Neural cell (in vitro differentiated cells): ENCODE measurements around the gene MFRP. TPM values are rescaled to one million over a fixed set of nuclear protein-coding genes. Genes with fewer than 3 reads are reported as not detected.

Experiments used
- H2AFZ ChIP-seq: fragments of 200-600, 300-800 bp; sonication (generic), shearing (Covaris generic); 2 replicates; pipeline ENCODE4 v1.6.0; 2014; ENCODE audit warnings: low read depth, mild to moderate bottlenecking, antibody characterized with exemption, low read length, moderate library complexity
- H3F3A ChIP-seq: fragments of 200-600 bp; shearing (Covaris generic); 2 replicates; pipeline ENCODE4 v1.6.1; 2016; ENCODE audit warnings: mild to moderate bottlenecking, moderate library complexity, mixed read lengths, antibody characterized with exemption, low read length; ENCODE audit not compliant: insufficient read depth, poor library complexity, severe bottlenecking
- H3K27ac ChIP-seq: fragments of 200-600, 300-800 bp; sonication (generic), shearing (Covaris generic); 2 replicates; pipeline ENCODE4 v1.5.1; 2014; ENCODE audit warnings: mild to moderate bottlenecking, low read length, moderate library complexity
- H3K27me3 ChIP-seq: fragments of 300-800, 200-600 bp; sonication (generic), shearing (Covaris generic); 2 replicates; pipeline ENCODE4 v1.6.0; 2014; ENCODE audit warnings: mild to moderate bottlenecking, low read depth, low read length, moderate library complexity; ENCODE audit not compliant: insufficient read depth
- H3K36me3 ChIP-seq: fragments of 300-800, 200-600 bp; sonication (generic), shearing (Covaris generic); 2 replicates; pipeline ENCODE4 v1.5.1; 2014; ENCODE audit warnings: mild to moderate bottlenecking, antibody characterized with exemption, low read length, moderate library complexity; ENCODE audit not compliant: insufficient read depth
- H3K4me2 ChIP-seq: fragments of 300-800, 200-600 bp; sonication (generic), shearing (Covaris generic); 2 replicates; pipeline ENCODE4 v1.6.0; 2014; ENCODE audit warnings: mild to moderate bottlenecking, low read length
- H3K4me3 ChIP-seq: fragments of 300-800, 200-600 bp; sonication (generic), shearing (Covaris generic); 2 replicates; pipeline ENCODE4 v1.5.1; 2014; ENCODE audit warnings: mild to moderate bottlenecking, low read length, moderate library complexity
- H3K79me2 ChIP-seq: fragments of 200-600 bp; shearing (Covaris generic); replicated peaks from 2 replicates; pipeline ENCODE4 v1.6.0; 2014; ENCODE audit warnings: mild to moderate bottlenecking, low read length, moderate library complexity; ENCODE audit not compliant: insufficient read depth
- H3K9ac ChIP-seq: fragments of 300-800, 200-600 bp; sonication (generic), shearing (Covaris generic); 2 replicates; pipeline ENCODE4 v1.6.1; 2016; ENCODE audit warnings: mild to moderate bottlenecking, low read length, mixed read lengths
- H3K9me2 ChIP-seq: fragments of 200-600 bp; shearing (Covaris generic); 2 replicates; pipeline ENCODE4 v1.6.1; 2016; ENCODE audit warnings: mild to moderate bottlenecking, low read length, mixed read lengths; ENCODE audit not compliant: insufficient read depth
- H3K9me3 ChIP-seq: fragments of 200-600, 300-800 bp; sonication (generic), shearing (Covaris generic); 2 replicates; pipeline ENCODE4 v1.6.1; 2016; ENCODE audit warnings: mild to moderate bottlenecking, mixed run types, low read length, moderate library complexity, mixed read lengths
- H4K20me1 ChIP-seq: fragments of 200-600 bp; shearing (Covaris generic); 2 replicates; pipeline ENCODE4 v1.6.1; 2016; ENCODE audit warnings: mild to moderate bottlenecking, mixed run types; ENCODE audit not compliant: insufficient read depth
- EP300 ChIP-seq: fragments of 450-650 bp; conservative IDR thresholded peaks from 2 replicates; pipeline ENCODE4 v1.6.1; 2014; ENCODE audit warnings: antibody characterized with exemption, mild to moderate bottlenecking, moderate library complexity; ENCODE audit not compliant: poor library complexity, severe bottlenecking
- MXI1 ChIP-seq: fragments of 450-650 bp; conservative IDR thresholded peaks from 2 replicates; pipeline ENCODE4 v1.6.1; 2014; ENCODE audit warnings: antibody characterized with exemption, mild to moderate bottlenecking; ENCODE audit not compliant: poor library complexity, severe bottlenecking
- POLR2AphosphoS5 ChIP-seq: IDR thresholded peaks from 2 replicates; pipeline ENCODE4 v1.6.1; 2012
- RAD21 ChIP-seq: fragments of 450-650 bp; conservative IDR thresholded peaks from 2 replicates; pipeline ENCODE4 v1.6.1; 2014; ENCODE audit warnings: antibody characterized with exemption, mild to moderate bottlenecking, moderate library complexity
- TAF1 ChIP-seq: IDR thresholded peaks from 2 replicates; pipeline ENCODE4 v1.6.1; 2012; ENCODE audit warnings: low read depth
- polyA plus RNA-seq: library from polyadenylated mRNA; depleted of rRNA; stranded (reverse); fragments of >200 nt; gene quantifications from 2 replicates; pipeline ENCODE4 v1.2.3, GENCODE V29; 2014
- TF ChIP-seq, protein P1 (sequence below): fragments of 450-650 bp; IDR thresholded peaks from 2 replicates; pipeline ENCODE4 v1.5.1; 2014; ENCODE audit warnings: antibody characterized with exemption, mild to moderate bottlenecking, moderate library complexity; ENCODE audit not compliant: poor library complexity, severe bottlenecking
- TF ChIP-seq, protein P2 (sequence below): IDR thresholded peaks from 2 replicates; pipeline ENCODE4 v1.6.1; 2012; ENCODE audit warnings: borderline replicate concordance

Gene MFRP
- polyA plus RNA-seq, 1 donor from 2014 or later, result not detected

DNA sequence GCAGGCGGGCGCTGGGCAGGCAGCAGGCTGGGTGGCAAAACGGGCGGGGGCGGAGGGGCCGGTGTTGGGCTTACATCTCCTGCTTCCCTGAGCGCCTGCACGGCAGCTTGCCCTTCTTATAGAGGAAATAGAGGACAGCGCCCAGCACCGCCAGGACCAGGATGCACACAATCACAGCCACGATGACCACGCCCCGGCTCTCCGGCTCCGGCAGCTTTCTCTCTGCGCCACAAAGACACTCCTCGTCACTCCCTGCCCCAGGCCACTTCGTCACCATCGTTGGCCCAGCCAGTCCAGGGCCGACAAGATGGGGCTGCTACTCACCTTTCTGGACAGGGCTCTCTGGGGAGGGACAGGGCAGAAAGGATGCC lies 35.8 kb downstream of the MFRP start:
- Histone ChIP-seq H3F3A (no peaks in the 10 kb centered on the region), H3K36me3 (no peaks in the 10 kb centered on the region), H2AFZ (no peak overlapping the region), H3K27ac (no peak overlapping the region), H3K9me3 (no peaks in the 10 kb centered on the region), H3K27me3 (peaks cover 11% of the 10 kb centered on the region), H3K9ac (no peak overlapping the region), H3K4me2 (no peak overlapping the region), H3K79me2 (no peaks in the 10 kb centered on the region), H3K4me3 (no peak overlapping the region), H3K9me2 (no peaks in the 10 kb centered on the region), H4K20me1 (no peaks in the 10 kb centered on the region)
- TF ChIP-seq TAF1, result no peak
- TF ChIP-seq, protein P1, sequence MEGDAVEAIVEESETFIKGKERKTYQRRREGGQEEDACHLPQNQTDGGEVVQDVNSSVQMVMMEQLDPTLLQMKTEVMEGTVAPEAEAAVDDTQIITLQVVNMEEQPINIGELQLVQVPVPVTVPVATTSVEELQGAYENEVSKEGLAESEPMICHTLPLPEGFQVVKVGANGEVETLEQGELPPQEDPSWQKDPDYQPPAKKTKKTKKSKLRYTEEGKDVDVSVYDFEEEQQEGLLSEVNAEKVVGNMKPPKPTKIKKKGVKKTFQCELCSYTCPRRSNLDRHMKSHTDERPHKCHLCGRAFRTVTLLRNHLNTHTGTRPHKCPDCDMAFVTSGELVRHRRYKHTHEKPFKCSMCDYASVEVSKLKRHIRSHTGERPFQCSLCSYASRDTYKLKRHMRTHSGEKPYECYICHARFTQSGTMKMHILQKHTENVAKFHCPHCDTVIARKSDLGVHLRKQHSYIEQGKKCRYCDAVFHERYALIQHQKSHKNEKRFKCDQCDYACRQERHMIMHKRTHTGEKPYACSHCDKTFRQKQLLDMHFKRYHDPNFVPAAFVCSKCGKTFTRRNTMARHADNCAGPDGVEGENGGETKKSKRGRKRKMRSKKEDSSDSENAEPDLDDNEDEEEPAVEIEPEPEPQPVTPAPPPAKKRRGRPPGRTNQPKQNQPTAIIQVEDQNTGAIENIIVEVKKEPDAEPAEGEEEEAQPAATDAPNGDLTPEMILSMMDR, result no peak

DNA sequence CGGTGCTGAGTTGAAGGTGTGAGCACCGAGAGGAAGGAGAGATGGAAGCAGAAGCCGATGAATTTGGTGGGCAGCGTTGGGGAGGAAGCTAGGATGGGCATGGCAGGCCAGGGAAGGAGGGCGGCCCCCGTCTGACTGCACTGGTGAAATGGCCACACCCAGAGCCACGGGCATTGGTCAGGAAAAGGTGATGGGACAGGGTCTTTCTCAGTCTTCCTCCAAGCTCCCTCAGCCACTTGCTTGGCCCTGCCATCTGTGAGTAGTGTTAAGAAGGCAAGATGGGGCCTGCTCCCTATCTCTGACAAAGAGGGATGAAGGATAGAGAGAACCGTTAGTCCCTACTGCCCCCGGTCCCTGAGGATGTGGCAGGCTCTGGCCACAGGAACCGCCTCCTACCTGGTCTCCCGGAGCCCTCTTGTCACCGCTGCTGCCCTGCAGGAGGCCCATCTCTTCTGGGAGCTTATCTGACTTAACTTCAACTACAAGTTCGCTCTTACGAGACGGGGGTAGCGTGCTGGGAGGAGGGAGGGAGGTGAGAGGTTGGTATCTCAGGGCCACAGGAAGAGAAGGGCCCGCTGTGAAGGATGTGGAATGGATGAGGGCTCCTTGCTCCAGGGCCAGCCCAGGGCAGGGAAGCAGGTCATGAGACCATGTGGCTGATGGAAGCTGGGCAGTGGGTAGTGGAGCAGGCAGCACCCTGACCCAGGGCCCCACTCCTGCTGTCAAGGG lies 36.4 kb downstream of the MFRP start:
- Histone ChIP-seq H3F3A (no peaks in the 10 kb centered on the region), H3K9me3 (no peaks in the 10 kb centered on the region), H3K27ac (no peak overlapping the region), H4K20me1 (no peaks in the 10 kb centered on the region), H2AFZ (no peak overlapping the region), H3K9me2 (no peaks in the 10 kb centered on the region), H3K4me2 (no peak overlapping the region), H3K79me2 (no peaks in the 10 kb centered on the region), H3K9ac (no peak overlapping the region), H3K27me3 (peaks cover 6% of the 10 kb centered on the region), H3K36me3 (no peaks in the 10 kb centered on the region), H3K4me3 (no peak overlapping the region)
- TF ChIP-seq EP300, result no peak
- TF ChIP-seq, protein P1, result no peak
- TF ChIP-seq, protein P2, sequence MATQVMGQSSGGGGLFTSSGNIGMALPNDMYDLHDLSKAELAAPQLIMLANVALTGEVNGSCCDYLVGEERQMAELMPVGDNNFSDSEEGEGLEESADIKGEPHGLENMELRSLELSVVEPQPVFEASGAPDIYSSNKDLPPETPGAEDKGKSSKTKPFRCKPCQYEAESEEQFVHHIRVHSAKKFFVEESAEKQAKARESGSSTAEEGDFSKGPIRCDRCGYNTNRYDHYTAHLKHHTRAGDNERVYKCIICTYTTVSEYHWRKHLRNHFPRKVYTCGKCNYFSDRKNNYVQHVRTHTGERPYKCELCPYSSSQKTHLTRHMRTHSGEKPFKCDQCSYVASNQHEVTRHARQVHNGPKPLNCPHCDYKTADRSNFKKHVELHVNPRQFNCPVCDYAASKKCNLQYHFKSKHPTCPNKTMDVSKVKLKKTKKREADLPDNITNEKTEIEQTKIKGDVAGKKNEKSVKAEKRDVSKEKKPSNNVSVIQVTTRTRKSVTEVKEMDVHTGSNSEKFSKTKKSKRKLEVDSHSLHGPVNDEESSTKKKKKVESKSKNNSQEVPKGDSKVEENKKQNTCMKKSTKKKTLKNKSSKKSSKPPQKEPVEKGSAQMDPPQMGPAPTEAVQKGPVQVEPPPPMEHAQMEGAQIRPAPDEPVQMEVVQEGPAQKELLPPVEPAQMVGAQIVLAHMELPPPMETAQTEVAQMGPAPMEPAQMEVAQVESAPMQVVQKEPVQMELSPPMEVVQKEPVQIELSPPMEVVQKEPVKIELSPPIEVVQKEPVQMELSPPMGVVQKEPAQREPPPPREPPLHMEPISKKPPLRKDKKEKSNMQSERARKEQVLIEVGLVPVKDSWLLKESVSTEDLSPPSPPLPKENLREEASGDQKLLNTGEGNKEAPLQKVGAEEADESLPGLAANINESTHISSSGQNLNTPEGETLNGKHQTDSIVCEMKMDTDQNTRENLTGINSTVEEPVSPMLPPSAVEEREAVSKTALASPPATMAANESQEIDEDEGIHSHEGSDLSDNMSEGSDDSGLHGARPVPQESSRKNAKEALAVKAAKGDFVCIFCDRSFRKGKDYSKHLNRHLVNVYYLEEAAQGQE, result no peak
- no peak for TF ChIP-seq MXI1
- TF ChIP-seq TAF1, result no peak
- no peak for TF ChIP-seq RAD21
- no peak for TF ChIP-seq POLR2AphosphoS5
